ENCODE results near the gene CDR2. TPM values are rescaled to one million over a fixed set of nuclear protein-coding genes. Genes with fewer than 3 reads are reported as not detected.
"Not testable (repeated sequence)": the region's sequence is repeated elsewhere in the genome, so short reads cannot be mapped to it uniquely, and the experiment has no call there.

CDR2 gene
- total and polyA plus RNA-seq, 4 donors = 14.8 to 22.2 (median 19.0) TPM

DNA sequence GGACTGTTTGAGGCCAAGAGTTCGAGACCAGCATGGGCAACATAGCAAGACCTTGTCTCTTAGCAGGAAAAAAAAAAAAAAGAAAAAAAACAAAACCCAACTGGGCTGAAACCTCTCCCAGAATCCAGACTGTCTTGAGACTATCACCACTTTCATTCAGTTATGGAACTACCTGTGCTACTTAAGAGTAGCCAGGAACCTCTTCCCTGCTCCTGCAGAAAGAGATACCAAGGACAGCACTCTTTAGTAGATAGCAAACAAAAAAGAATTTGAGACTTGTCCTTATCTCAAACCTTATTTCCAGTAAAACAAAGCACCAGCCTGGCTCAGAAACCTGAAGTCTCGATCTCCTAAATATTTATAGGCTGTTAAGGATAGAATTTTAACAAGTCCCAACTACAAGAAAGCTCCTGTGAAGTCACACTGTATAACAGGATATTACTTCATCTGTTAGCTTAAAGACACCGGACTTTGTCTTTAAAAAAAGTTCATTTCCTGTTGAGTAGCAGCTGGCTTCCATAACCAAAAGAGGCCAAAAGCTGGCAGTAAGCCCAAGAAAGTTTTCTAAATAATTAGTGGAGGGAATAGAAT is 5.1 kb downstream of the CDR2 start:
- Histone ChIP-seq H3K27ac (ENCODE audit: low read depth, low read length) (no peak overlapping the region), H3K36me3 (ENCODE audit: control insufficient read depth, insufficient read depth, low read length) (no peaks in the 10 kb centered on the region), H3K9me3 (ENCODE audit: control insufficient read depth, insufficient read depth, low read length) (no peaks in the 10 kb centered on the region), H3K4me1 (ENCODE audit: control insufficient read depth, insufficient read depth, low read length) (peaks cover 5% of the 10 kb centered on the region), H3K27me3 (ENCODE audit: control insufficient read depth, insufficient read depth, low read length) (no peaks in the 10 kb centered on the region), H3K4me3 (ENCODE audit: low read depth, low read length) (no peak overlapping the region)
- DNase-seq (ENCODE audit: low read depth in 4 of 6, low spot score in 6 of 6) = no peak
- 100% methylated on average over 1 of the region's 3 CpGs for WGBS (ENCODE audit: insufficient coverage)

DNA sequence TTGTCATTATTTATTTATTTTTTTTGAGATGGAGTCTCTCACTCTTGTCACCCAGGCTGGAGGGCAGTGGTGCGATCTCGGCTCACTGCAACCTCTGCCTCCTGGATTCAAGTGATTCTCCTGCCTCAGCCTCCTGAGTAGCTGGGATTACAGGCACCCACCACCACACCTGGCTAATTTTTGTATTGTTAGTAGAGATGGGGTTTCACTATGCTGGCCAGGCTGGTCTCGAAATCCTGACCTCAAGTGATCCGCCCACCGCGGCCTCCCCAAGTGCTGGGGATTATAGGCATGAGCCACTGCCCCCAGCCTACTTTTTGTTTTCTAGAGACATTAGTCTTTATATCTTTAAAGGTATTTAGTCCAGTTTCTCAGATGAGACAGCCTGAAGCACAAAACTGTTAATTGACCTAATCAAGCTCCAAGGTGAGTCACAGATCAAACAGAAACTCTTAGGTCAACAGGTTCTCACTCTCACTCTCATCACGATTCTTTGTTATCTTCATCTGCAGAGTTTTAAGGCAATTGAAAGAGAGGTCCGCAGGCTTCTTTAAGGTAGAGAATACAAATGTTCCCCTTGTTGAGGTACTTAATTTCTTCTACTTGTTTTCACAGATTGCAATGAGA is 6.1 kb downstream of the CDR2 start:
- not testable (repeated sequence) for DNase-seq (ENCODE audit: low read depth in 4 of 6, low spot score in 6 of 6); H3K9me3 ChIP-seq (ENCODE audit: control insufficient read depth, insufficient read depth, low read length); H3K27me3 ChIP-seq (ENCODE audit: control insufficient read depth, insufficient read depth, low read length); H3K4me1 ChIP-seq (ENCODE audit: control insufficient read depth, insufficient read depth, low read length); H3K36me3 ChIP-seq (ENCODE audit: control insufficient read depth, insufficient read depth, low read length); H3K27ac ChIP-seq (ENCODE audit: low read depth, low read length); H3K4me3 ChIP-seq (ENCODE audit: low read depth, low read length)
- WGBS (ENCODE audit: insufficient coverage) = 100% methylated on average over 2 of the region's 8 CpGs

DNA sequence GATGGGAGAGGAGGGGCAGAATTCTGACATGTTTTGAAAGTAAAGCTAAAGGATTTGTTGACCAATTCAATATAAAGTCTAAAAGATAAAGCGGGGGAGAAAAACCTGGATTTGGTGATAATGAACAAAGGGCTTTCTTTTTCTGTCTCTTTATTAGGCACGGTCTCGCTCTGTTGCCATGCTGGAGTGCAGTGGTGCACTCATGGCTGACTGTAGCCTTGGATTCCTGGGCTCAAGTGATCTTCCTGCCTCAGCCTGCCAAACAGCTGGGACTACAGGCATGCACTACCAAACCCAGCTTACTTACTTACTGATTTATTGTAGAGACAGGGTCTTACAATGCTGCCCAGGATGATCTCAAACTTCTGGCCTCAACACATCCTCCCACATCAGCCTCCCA is 7.5 kb downstream of the CDR2 start:
- 75% methylated on average over 2 of the region's 3 CpGs for WGBS (ENCODE audit: insufficient coverage)
- Histone ChIP-seq H3K4me1 (ENCODE audit: control insufficient read depth, insufficient read depth, low read length) (no peaks in the 10 kb centered on the region), H3K36me3 (ENCODE audit: control insufficient read depth, insufficient read depth, low read length) (no peaks in the 10 kb centered on the region), H3K27ac (ENCODE audit: low read depth, low read length) (no peak overlapping the region), H3K9me3 (ENCODE audit: control insufficient read depth, insufficient read depth, low read length) (no peaks in the 10 kb centered on the region), H3K4me3 (ENCODE audit: low read depth, low read length) (no peak overlapping the region), H3K27me3 (ENCODE audit: control insufficient read depth, insufficient read depth, low read length) (no peaks in the 10 kb centered on the region)
- DNase-seq (ENCODE audit: low read depth in 4 of 6, low spot score in 6 of 6) = no peak

DNA sequence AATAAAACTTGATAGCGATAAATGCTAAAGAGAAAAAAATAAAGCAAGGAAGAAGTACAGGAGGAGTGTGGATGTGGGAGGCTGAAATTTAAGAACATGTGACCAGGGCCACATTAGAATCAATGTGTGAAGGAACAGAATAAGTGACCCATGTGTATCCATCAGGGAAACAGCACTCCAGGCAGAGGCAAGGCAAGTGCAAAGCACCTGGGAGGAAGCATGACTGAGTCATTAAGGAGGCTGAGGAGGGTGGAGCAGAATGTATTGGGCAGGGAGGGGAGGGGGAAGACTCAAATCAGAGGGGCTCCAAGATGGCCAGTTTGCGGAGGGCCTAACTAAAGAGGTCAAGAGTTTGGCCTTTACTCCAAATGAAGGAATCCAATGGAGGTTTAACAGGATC is 8.0 kb downstream of the CDR2 start:
- WGBS (ENCODE audit: insufficient coverage) = 100% methylated on average over 2 of the region's 2 CpGs
- no peaks in the 10 kb centered on the region for H3K27me3 ChIP-seq (ENCODE audit: control insufficient read depth, insufficient read depth, low read length)
- no peak overlapping the region for H3K4me3 ChIP-seq (ENCODE audit: low read depth, low read length)
- no peaks in the 10 kb centered on the region for H3K4me1 ChIP-seq (ENCODE audit: control insufficient read depth, insufficient read depth, low read length)
- H3K27ac ChIP-seq (ENCODE audit: low read depth, low read length) = no peak overlapping the region
- no peaks in the 10 kb centered on the region for H3K36me3 ChIP-seq (ENCODE audit: control insufficient read depth, insufficient read depth, low read length)
- no peaks in the 10 kb centered on the region for H3K9me3 ChIP-seq (ENCODE audit: control insufficient read depth, insufficient read depth, low read length)
- DNase-seq (ENCODE audit: low read depth in 4 of 6, low spot score in 6 of 6) = no peak

DNA sequence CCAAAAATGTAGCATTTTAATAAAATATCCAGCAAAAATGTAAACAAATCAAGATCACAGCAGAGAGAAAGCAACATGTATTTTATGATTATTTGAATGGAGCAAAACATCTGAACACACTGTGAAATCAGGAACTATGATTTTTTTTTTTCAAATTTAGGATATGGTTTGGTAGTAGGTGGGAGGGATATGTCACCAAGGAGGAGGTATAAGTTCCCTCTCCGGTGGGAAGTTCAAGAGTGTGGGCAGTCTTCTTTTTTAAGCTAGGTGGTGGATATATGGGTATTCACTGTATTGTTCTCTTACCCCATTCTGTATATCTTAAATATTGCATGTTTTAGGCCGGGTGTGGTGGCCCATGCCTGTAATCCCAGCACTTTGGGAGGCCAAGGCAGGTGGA is 10.2 kb downstream of the CDR2 start:
- Histone ChIP-seq H3K27me3 (ENCODE audit: control insufficient read depth, insufficient read depth, low read length) (no peaks in the 10 kb centered on the region), H3K9me3 (ENCODE audit: control insufficient read depth, insufficient read depth, low read length) (no peaks in the 10 kb centered on the region), H3K36me3 (ENCODE audit: control insufficient read depth, insufficient read depth, low read length) (no peaks in the 10 kb centered on the region), H3K4me1 (ENCODE audit: control insufficient read depth, insufficient read depth, low read length) (no peaks in the 10 kb centered on the region), H3K27ac (ENCODE audit: low read depth, low read length) (no peak overlapping the region), H3K4me3 (ENCODE audit: low read depth, low read length) (no peak overlapping the region)
- no CpG with 5 or more reads among the region's 2 CpGs for WGBS (ENCODE audit: insufficient coverage)
- no peak for DNase-seq (ENCODE audit: low read depth in 4 of 6, low spot score in 6 of 6)

DNA sequence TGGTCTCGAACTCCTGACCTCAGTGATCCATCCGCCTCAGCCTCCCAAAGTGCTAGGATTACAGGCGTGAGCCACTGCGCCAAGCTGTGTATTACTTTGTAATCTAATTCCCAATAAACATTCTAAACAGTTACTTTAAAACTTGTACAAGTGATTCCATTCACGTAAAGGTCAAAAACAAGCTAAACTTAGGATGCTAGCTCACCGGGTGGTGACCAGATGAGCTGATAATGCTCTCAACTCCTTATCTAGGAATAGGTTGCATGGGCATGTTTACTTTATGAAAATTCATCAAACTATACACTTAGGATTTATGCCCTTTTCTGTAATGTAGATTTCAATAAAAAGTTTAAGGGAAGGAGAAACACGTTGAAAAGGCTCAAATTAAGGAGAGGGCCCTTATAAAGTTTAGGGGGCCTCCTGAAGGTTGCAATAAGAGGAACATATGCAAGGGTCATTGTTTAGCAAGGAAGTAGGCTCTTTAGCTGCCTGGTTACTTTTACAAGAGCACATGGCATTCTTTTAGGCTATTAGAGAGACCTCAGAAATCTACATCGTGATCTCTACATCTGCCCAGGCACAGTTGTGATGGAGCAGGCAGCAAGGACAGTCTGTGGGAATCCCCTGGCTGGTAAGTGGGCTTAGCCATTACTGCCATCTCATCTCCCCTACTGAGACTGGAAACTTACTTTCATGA is 13.3 kb downstream of the CDR2 start:
- no peak overlapping the region for H3K27ac ChIP-seq (ENCODE audit: low read depth, low read length)
- whole genome bisulfite sequencing (ENCODE audit: insufficient coverage) = 90% methylated on average over 5 of the region's 8 CpGs
- no peaks in the 10 kb centered on the region for H3K4me1 ChIP-seq (ENCODE audit: control insufficient read depth, insufficient read depth, low read length)
- H3K36me3 ChIP-seq (ENCODE audit: control insufficient read depth, insufficient read depth, low read length) = no peaks in the 10 kb centered on the region
- no peak for DNase-seq (ENCODE audit: low read depth in 4 of 6, low spot score in 6 of 6)
- no peak overlapping the region for H3K4me3 ChIP-seq (ENCODE audit: low read depth, low read length)
- no peaks in the 10 kb centered on the region for H3K9me3 ChIP-seq (ENCODE audit: control insufficient read depth, insufficient read depth, low read length)
- no peaks in the 10 kb centered on the region for H3K27me3 ChIP-seq (ENCODE audit: control insufficient read depth, insufficient read depth, low read length)

DNA sequence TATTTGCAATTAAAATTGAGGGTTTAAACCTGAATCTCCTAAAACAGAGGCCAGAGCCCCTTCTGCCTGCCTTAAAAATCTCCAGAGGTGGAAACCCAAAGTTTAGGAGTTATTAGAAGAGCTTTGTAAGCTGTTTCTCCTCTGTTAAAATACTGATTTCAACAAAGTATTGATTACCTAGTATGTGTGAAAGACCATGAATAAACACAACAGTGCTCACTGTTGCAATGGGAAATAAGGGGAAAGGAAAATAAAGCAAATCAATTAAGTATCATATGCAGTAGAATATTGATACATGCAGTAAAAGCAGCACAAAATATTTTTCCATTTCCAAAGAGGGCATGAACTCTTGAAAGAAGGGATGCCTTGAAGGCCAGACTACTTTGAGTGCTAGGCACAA is 14.7 kb downstream of the CDR2 start:
- H3K4me1 ChIP-seq (ENCODE audit: control insufficient read depth, insufficient read depth, low read length) = no peaks in the 10 kb centered on the region
- no peak for DNase-seq (ENCODE audit: low read depth in 4 of 6, low spot score in 6 of 6)
- H3K9me3 ChIP-seq (ENCODE audit: control insufficient read depth, insufficient read depth, low read length) = no peaks in the 10 kb centered on the region
- H3K27ac ChIP-seq (ENCODE audit: low read depth, low read length) = no peak overlapping the region
- H3K27me3 ChIP-seq (ENCODE audit: control insufficient read depth, insufficient read depth, low read length) = no peaks in the 10 kb centered on the region
- no peak overlapping the region for H3K4me3 ChIP-seq (ENCODE audit: low read depth, low read length)
- H3K36me3 ChIP-seq (ENCODE audit: control insufficient read depth, insufficient read depth, low read length) = no peaks in the 10 kb centered on the region

DNA sequence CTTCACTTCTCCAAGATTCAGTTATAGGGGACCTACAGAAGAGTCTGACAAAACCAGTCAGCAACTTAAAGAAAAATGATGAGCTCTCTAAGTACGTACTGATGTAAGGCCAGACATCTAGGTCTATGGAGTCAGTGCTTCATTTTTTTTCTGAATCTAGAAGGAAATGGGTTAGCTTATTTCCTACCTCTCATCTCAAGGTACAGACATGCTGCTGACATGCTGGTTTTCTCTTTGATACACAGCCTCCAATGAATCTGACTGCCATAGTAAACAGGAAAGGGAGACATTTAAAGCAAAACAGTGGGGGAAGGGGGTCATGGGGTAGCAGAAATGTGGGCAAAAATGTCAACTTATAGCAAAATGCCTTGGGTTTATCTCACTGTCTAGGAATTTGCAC is 16.4 kb downstream of the CDR2 start:
- Histone ChIP-seq H3K27ac (ENCODE audit: low read depth, low read length) (no peak overlapping the region), H3K4me3 (ENCODE audit: low read depth, low read length) (no peak overlapping the region)

DNA sequence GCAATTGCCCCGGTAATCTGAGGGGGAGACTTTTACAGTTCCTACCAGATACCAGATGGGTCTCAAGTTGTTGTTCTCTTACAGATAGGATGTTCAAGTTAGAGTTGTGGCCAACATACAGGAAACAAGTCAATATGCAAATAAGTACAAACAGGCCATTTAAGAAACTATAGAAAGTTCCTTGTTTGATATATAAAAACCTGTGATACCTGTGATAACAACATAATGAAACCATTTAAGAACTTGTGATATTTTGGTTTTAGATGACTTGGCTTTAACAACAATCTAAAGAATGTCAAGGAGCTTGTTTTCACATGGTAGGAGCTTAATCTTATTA is 16.8 kb downstream of the CDR2 start:
- Histone ChIP-seq H3K27ac (ENCODE audit: low read depth, low read length) (no peak overlapping the region), H3K36me3 (ENCODE audit: control insufficient read depth, insufficient read depth, low read length) (no peaks in the 10 kb centered on the region), H3K9me3 (ENCODE audit: control insufficient read depth, insufficient read depth, low read length) (no peaks in the 10 kb centered on the region), H3K4me1 (ENCODE audit: control insufficient read depth, insufficient read depth, low read length) (no peaks in the 10 kb centered on the region), H3K27me3 (ENCODE audit: control insufficient read depth, insufficient read depth, low read length) (no peaks in the 10 kb centered on the region), H3K4me3 (ENCODE audit: low read depth, low read length) (no peak overlapping the region)
- no CpG with 5 or more reads among the region's 1 CpG for WGBS (ENCODE audit: insufficient coverage)
- DNase-seq (ENCODE audit: low read depth in 4 of 6, low spot score in 6 of 6) = no peak

More for the DNA sequence above, 16.4 kb downstream of the CDR2 start:
- Histone ChIP-seq H3K9me3 (ENCODE audit: control insufficient read depth, insufficient read depth, low read length) (no peaks in the 10 kb centered on the region), H3K27me3 (ENCODE audit: control insufficient read depth, insufficient read depth, low read length) (no peaks in the 10 kb centered on the region), H3K36me3 (ENCODE audit: control insufficient read depth, insufficient read depth, low read length) (no peaks in the 10 kb centered on the region), H3K4me1 (ENCODE audit: control insufficient read depth, insufficient read depth, low read length) (no peaks in the 10 kb centered on the region)
- no CpG with 5 or more reads among the region's 1 CpG for WGBS (ENCODE audit: insufficient coverage)
- DNase-seq (ENCODE audit: low read depth in 4 of 6, low spot score in 6 of 6) = no peak

Data from spinal cord (tissue), 10 donors.